Measurements from ENCODE around the gene KRTAP26-1. TPM values are rescaled to one million over a fixed set of nuclear protein-coding genes. Genes with fewer than 3 reads are reported as not detected.

KRTAP26-1 gene
- polyA plus RNA-seq, 3 donors, result not detected

DNA sequence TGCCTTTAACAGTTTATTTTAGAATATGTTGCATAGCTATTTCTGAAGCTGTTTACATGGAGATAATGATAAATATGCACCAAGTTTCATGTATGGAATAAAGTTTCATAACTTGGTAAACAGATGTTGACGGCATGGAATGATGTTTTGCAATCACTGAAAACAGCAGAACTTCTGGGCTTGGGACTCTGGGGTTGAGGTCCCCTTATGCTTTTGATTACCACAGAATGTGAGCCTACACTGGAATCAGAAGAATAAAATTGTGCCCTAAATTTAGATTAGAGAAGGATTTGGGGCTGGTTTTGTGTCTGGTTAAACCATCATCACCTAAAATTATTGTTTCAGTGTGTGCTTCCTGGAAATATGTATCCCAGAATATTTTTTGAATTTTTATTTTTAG, 48.5 kb downstream of the KRTAP26-1 start:
- no peak for DNase-seq

DNA sequence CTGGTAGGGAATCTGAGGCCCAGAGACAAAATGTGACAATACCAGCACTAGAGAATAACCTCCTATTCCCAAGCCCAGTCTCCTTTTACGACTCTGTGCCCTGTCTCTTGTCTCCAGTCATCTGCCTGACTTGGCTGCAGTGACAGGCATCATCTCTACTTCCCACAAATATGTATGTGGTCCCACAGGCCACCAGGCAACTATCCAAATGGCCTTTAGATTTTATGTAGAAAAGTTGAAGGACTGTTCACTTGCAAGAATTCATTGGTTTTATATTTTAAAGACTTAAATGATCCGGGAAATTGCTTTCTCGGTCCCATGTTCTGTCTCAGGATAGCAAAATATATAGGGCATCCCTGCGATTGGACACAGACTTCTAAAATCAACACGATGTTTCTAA, 49.0 kb downstream of the KRTAP26-1 start:
- no peak for DNase-seq

DNA sequence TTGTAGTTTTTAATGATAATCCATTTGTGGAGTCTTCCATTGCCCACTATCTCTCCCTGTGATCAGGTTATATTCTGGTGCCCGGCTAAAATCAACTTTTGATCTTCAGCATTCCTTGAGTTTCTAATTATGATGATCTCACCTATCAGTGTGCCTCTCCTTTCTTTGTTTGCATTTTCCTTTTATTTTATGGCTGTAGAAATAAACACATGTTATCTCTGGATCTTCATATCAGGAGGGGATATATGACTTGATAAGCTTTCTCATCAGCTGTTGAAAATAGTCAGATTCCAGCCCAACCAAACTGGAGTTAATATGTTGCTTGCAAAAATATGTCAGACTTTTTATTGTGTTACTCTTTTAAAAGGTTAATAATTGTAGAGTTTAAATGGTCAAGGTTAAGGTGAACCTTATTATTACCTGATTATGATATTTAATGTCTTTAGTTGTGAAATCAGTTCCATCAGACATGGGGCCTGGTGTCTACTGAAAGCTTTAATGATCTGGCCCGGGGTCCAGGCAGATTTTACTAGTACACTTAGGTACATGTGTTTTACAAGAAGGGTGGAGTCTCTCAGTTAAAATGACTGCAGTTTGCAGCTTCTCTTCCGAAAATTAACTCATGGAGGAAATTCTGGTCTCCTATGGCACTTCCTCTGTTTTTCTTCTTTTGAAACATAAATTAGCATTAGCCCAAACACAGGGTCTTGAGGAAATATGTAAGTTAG, 50.1 kb downstream of the KRTAP26-1 start:
- DNase-seq, result no peak

Other genes with a start within 250 kb of the KRTAP26-1 start
- not detected for gene CLDN17, start 153.5 kb downstream of the KRTAP26-1 start, polyA plus RNA-seq (ENCODE audit: insufficient read length in 3 of 3)
- 10 to 100 TPM; 54.3 to 70.9 (median 56.5) TPM for gene CLDN8, start 104.2 kb downstream of the KRTAP26-1 start, polyA plus RNA-seq (ENCODE audit: insufficient read length in 3 of 3)
- not detected for gene KRTAP24-1, start 37.4 kb downstream of the KRTAP26-1 start, polyA plus RNA-seq (ENCODE audit: insufficient read length in 3 of 3)
- not detected for gene KRTAP25-1, start 30.8 kb downstream of the KRTAP26-1 start, polyA plus RNA-seq (ENCODE audit: insufficient read length in 3 of 3)
- gene KRTAP27-1, start 17.4 kb upstream of the KRTAP26-1 start, polyA plus RNA-seq (ENCODE audit: insufficient read length in 3 of 3), result not detected
- not detected for gene KRTAP23-1, start 28.3 kb upstream of the KRTAP26-1 start, polyA plus RNA-seq (ENCODE audit: insufficient read length in 3 of 3)
- gene KRTAP13-2, start 52.0 kb upstream of the KRTAP26-1 start, polyA plus RNA-seq (ENCODE audit: insufficient read length in 3 of 3), result not detected
- gene KRTAP13-1, start 75.7 kb upstream of the KRTAP26-1 start, polyA plus RNA-seq (ENCODE audit: insufficient read length in 3 of 3), result not detected
- gene KRTAP13-3, start 105.6 kb upstream of the KRTAP26-1 start, polyA plus RNA-seq (ENCODE audit: insufficient read length in 3 of 3), result not detected
- gene KRTAP13-4, start 109.9 kb upstream of the KRTAP26-1 start, polyA plus RNA-seq (ENCODE audit: insufficient read length in 3 of 3), result not detected
- not detected for gene KRTAP15-1, start 120.0 kb upstream of the KRTAP26-1 start, polyA plus RNA-seq (ENCODE audit: insufficient read length in 3 of 3)
- not detected for gene KRTAP19-1, start 160.1 kb upstream of the KRTAP26-1 start, polyA plus RNA-seq (ENCODE audit: insufficient read length in 3 of 3)
- gene KRTAP19-2, start 167.1 kb upstream of the KRTAP26-1 start, polyA plus RNA-seq (ENCODE audit: insufficient read length in 3 of 3), result not detected
- gene KRTAP19-3, start 171.7 kb upstream of the KRTAP26-1 start, polyA plus RNA-seq (ENCODE audit: insufficient read length in 3 of 3), result not detected
- not detected for gene KRTAP19-4, start 176.8 kb upstream of the KRTAP26-1 start, polyA plus RNA-seq (ENCODE audit: insufficient read length in 3 of 3)
- gene KRTAP19-5, start 181.8 kb upstream of the KRTAP26-1 start, polyA plus RNA-seq (ENCODE audit: insufficient read length in 3 of 3), result not detected
- not detected for gene KRTAP19-6, start 221.5 kb upstream of the KRTAP26-1 start, polyA plus RNA-seq (ENCODE audit: insufficient read length in 3 of 3)
- gene KRTAP19-7, start 241.0 kb upstream of the KRTAP26-1 start, polyA plus RNA-seq (ENCODE audit: insufficient read length in 3 of 3), result not detected